ENCODE results near the gene DRC1. TPM values are rescaled to one million over a fixed set of nuclear protein-coding genes. Genes with fewer than 3 reads are reported as not detected.
"Not testable (repeated sequence)": the region's sequence is repeated elsewhere in the genome, so short reads cannot be mapped to it uniquely, and the experiment has no call there.

The DRC1 gene
- total RNA-seq, 1 donor from 2014 or later = not detected

DNA sequence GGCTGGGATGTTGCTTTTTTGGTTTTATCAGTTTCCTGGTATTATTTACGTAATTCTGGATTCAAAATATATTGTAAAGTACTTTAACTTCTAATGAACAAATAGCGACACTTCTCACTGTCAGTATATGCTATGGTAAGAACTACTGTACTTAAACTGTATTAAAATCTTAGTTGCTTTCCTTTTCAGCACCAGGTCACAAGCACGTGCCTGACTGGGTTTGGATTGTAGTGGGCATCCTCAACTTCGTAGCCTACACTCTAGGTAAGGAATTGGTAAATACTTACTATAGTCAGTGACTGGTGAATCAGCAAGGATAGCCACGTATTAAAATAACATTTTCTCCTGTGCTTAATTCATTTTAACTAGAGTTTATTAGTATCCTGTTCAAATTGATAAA lies 34.8 kb upstream of the DRC1 start:
- peaks cover 10% of the 10 kb centered on the region for H3K36me3 Mint-ChIP-seq (ENCODE audit: unreplicated experiment)
- DNase-seq (ENCODE audit: extremely low spot score, unreplicated experiment) = no peak
- no peak overlapping the region for H3K27ac Mint-ChIP-seq (ENCODE audit: unreplicated experiment)
- no peaks in the 10 kb centered on the region for H3K27me3 Mint-ChIP-seq (ENCODE audit: unreplicated experiment)
- TF ChIP-seq, protein P1, sequence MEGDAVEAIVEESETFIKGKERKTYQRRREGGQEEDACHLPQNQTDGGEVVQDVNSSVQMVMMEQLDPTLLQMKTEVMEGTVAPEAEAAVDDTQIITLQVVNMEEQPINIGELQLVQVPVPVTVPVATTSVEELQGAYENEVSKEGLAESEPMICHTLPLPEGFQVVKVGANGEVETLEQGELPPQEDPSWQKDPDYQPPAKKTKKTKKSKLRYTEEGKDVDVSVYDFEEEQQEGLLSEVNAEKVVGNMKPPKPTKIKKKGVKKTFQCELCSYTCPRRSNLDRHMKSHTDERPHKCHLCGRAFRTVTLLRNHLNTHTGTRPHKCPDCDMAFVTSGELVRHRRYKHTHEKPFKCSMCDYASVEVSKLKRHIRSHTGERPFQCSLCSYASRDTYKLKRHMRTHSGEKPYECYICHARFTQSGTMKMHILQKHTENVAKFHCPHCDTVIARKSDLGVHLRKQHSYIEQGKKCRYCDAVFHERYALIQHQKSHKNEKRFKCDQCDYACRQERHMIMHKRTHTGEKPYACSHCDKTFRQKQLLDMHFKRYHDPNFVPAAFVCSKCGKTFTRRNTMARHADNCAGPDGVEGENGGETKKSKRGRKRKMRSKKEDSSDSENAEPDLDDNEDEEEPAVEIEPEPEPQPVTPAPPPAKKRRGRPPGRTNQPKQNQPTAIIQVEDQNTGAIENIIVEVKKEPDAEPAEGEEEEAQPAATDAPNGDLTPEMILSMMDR (IDR thresholded peaks at IDR 0.05) = no peak
- H3K4me1 Mint-ChIP-seq (ENCODE audit: unreplicated experiment) = peaks cover 2% of the 10 kb centered on the region
- no peaks in the 10 kb centered on the region for H3K9me3 Mint-ChIP-seq (ENCODE audit: unreplicated experiment)
- no peak overlapping the region for H3K4me3 Mint-ChIP-seq (ENCODE audit: unreplicated experiment)

DNA sequence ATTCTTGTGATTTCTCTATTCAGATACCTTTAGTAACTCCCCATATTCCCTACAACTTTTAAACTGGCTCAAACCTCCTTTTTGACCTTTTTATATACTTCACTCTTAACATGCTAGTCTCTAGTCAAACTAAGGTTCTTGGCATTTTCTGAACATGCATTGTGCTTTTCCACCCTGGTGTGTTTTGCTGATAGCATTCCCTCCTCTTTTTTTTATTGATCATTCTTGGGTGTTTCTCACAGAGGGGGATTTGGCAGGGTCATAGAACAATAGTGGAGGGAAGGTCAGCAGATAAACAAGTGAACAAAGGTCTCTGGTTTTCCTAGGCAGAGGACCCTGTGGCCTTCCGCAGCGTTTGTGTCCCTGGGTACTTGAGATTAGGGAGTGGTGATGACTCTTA lies 32.1 kb upstream of the DRC1 start:
- not testable (repeated sequence) for H3K27ac Mint-ChIP-seq (ENCODE audit: unreplicated experiment); H3K9me3 Mint-ChIP-seq (ENCODE audit: unreplicated experiment); H3K4me3 Mint-ChIP-seq (ENCODE audit: unreplicated experiment); DNase-seq (ENCODE audit: extremely low spot score, unreplicated experiment); H3K27me3 Mint-ChIP-seq (ENCODE audit: unreplicated experiment); H3K4me1 Mint-ChIP-seq (ENCODE audit: unreplicated experiment)
- H3K36me3 Mint-ChIP-seq (ENCODE audit: unreplicated experiment) = peaks cover 18% of the 10 kb centered on the region

DNA sequence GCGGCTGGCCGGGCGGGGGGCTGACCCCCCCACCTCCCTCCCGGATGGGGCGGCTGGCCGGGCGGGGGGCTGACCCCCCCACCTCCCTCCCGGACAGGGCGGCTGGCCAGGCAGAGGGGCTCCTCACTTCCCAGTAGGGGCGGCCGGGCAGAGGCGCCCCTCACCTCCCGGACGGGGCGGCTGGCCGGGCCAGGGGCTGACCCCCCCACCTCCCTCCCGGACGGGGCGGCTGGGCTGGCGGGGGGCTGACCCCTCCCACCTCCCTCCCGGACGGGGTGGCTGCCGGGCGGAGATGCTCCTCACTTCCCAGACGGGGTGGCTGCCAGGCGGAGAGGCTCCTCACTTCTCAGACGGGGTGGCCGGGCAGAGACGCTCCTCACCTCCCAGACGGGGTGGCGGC lies 30.8 kb upstream of the DRC1 start:
- peaks cover 23% of the 10 kb centered on the region for H3K36me3 Mint-ChIP-seq (ENCODE audit: unreplicated experiment)
- not testable (repeated sequence) for H3K4me3 Mint-ChIP-seq (ENCODE audit: unreplicated experiment); H3K9me3 Mint-ChIP-seq (ENCODE audit: unreplicated experiment); H3K27ac Mint-ChIP-seq (ENCODE audit: unreplicated experiment); H3K4me1 Mint-ChIP-seq (ENCODE audit: unreplicated experiment); DNase-seq (ENCODE audit: extremely low spot score, unreplicated experiment); H3K27me3 Mint-ChIP-seq (ENCODE audit: unreplicated experiment)

DNA sequence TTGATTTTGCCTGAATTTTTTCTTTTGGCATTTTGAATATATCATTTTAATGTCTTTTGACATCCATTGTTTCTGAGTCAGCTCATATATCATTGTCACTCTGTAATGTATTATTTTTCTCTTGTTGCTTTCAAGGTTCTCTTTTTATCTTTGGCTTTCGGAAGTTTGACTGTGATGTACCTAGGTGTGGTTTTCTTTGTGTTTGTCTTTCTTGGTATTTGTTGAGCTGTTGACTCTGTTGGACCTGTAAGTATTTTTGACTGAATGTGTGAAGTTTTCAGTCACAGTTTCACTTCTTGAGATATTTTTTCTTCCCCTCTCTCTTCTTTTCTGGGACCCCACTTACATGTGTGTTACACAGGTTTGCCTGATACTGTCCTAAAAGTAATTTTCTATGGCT lies 24.9 kb upstream of the DRC1 start:
- no peak for DNase-seq (ENCODE audit: extremely low spot score, unreplicated experiment)
- TF ChIP-seq, protein P1 (IDR thresholded peaks at IDR 0.05) = no peak
- Mint-ChIP-seq H3K4me1 (ENCODE audit: unreplicated experiment) (no peaks in the 10 kb centered on the region), H3K9me3 (ENCODE audit: unreplicated experiment) (no peaks in the 10 kb centered on the region), H3K27me3 (ENCODE audit: unreplicated experiment) (no peaks in the 10 kb centered on the region), H3K4me3 (ENCODE audit: unreplicated experiment) (no peak overlapping the region), H3K27ac (ENCODE audit: unreplicated experiment) (no peak overlapping the region), H3K36me3 (ENCODE audit: unreplicated experiment) (peaks cover 39% of the 10 kb centered on the region)

DNA sequence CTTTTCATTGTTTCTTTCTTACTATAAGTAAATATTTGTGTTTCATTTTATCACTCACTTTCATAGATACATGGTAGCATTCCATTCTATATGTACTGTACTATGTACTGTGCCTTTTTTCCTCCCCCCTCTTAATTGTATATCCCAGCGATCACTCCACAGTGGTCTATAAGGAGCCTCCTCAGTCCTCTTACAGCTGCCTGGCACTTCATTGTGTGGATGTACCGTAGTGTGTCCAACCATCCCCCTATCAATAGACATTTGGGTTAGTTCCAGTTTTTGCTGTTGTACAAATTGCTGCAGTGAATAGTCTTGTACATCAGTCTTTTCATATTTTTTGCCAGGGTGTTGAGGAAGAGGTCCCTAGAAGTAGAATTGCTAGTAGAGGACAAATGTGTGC lies 21.4 kb upstream of the DRC1 start:
- peaks cover 34% of the 10 kb centered on the region for H3K36me3 Mint-ChIP-seq (ENCODE audit: unreplicated experiment)
- no peaks in the 10 kb centered on the region for H3K27me3 Mint-ChIP-seq (ENCODE audit: unreplicated experiment)
- TF ChIP-seq, protein P1 (IDR thresholded peaks at IDR 0.05) = no peak
- H3K4me3 Mint-ChIP-seq (ENCODE audit: unreplicated experiment) = no peak overlapping the region
- H3K9me3 Mint-ChIP-seq (ENCODE audit: unreplicated experiment) = no peaks in the 10 kb centered on the region
- no peak overlapping the region for H3K27ac Mint-ChIP-seq (ENCODE audit: unreplicated experiment)
- DNase-seq (ENCODE audit: extremely low spot score, unreplicated experiment) = no peak
- peaks cover 4% of the 10 kb centered on the region for H3K4me1 Mint-ChIP-seq (ENCODE audit: unreplicated experiment)

DNA sequence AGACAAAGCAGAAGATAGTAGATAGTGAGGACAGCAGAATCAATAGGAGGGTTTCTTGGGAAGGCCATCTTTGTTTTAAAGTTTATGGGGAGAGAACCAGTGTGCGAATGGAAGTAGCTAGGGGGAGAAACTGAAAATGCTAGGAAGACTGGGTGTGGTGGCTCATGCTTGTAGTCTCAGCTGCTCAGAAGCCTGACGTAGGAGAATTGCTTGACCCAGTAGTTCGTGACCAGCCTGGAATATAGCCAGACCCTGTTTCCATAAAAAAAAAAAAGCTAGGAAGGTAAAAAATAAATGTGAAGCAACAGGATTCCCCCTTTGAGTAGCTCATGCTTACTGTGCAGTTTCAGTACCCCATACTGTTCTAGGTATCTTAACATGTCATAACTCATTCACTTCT lies 19.2 kb upstream of the DRC1 start:
- Mint-ChIP-seq H3K9me3 (ENCODE audit: unreplicated experiment) (no peaks in the 10 kb centered on the region), H3K4me1 (ENCODE audit: unreplicated experiment) (peaks cover 4% of the 10 kb centered on the region), H3K36me3 (ENCODE audit: unreplicated experiment) (peaks cover 28% of the 10 kb centered on the region), H3K27me3 (ENCODE audit: unreplicated experiment) (no peaks in the 10 kb centered on the region), H3K4me3 (ENCODE audit: unreplicated experiment) (no peak overlapping the region), H3K27ac (ENCODE audit: unreplicated experiment) (peak overlapping the region; percentile 12)
- TF ChIP-seq, protein P1 (IDR thresholded peaks at IDR 0.05) = no peak
- DNase-seq (ENCODE audit: extremely low spot score, unreplicated experiment) = no peak

Data from osteocyte (in vitro differentiated cells).